ENCODE results near the gene RHOBTB3.

DNA sequence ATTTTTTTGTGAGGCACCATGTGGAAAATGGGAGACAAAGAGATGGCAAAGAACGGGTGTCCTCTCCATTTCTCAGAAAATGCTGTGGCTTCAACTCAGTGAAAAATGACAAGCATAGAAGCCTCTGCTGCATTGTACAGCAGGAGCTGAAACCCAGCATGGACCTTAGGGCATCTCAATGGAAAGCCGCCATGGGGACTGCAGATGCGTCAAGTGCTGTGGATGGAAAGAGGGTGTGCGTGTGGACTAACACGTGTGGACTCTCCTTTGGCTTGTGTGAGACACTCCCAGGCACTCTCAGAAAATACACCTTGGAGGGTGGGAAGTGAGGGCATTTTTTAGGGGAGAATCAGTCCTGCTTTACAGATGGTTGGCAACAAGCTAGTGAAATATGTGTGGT is 93.6 kb downstream of the RHOBTB3 start:
- TF ChIP-seq, protein P1, sequence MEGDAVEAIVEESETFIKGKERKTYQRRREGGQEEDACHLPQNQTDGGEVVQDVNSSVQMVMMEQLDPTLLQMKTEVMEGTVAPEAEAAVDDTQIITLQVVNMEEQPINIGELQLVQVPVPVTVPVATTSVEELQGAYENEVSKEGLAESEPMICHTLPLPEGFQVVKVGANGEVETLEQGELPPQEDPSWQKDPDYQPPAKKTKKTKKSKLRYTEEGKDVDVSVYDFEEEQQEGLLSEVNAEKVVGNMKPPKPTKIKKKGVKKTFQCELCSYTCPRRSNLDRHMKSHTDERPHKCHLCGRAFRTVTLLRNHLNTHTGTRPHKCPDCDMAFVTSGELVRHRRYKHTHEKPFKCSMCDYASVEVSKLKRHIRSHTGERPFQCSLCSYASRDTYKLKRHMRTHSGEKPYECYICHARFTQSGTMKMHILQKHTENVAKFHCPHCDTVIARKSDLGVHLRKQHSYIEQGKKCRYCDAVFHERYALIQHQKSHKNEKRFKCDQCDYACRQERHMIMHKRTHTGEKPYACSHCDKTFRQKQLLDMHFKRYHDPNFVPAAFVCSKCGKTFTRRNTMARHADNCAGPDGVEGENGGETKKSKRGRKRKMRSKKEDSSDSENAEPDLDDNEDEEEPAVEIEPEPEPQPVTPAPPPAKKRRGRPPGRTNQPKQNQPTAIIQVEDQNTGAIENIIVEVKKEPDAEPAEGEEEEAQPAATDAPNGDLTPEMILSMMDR (IDR thresholded peaks at IDR 0.05), result no peak
- no peak for TF ChIP-seq POLR2A (IDR thresholded peaks at IDR 0.05)

Data from thyroid gland (tissue), 4 donors.